MM.1S (cell line): ENCODE measurements around the gene DIP2C.

Source experiments
- DNase-seq: peaks from one replicate; pipeline ENCODE4 v3.0.0-alpha.2; 2015
- H2AFZ ChIP-seq: fragments of 300-600 bp; sonication (generic); 2 replicates; pipeline ENCODE4 v1.6.0; 2016; ENCODE audit warnings: antibody characterized with exemption, low read length
- H3F3A ChIP-seq: fragments of 300-600 bp; sonication (generic); 2 replicates; pipeline ENCODE4 v1.6.1; 2016; ENCODE audit warnings: mild to moderate bottlenecking, antibody characterized with exemption, low read length, moderate library complexity, mixed read lengths; ENCODE audit not compliant: insufficient read depth
- H3K27ac ChIP-seq: fragments of 300-600 bp; sonication (generic); 2 replicates; pipeline ENCODE4 v1.5.1; 2016; ENCODE audit warnings: mild to moderate bottlenecking, low read length
- H3K27me3 ChIP-seq: fragments of 300-600 bp; sonication (generic); replicated peaks from 2 replicates; pipeline ENCODE4 v1.6.0; 2016; ENCODE audit warnings: low read length; ENCODE audit not compliant: insufficient read depth
- H3K36me3 ChIP-seq: fragments of 300-600 bp; sonication (generic); replicated peaks from 2 replicates; pipeline ENCODE4 v1.6.1; 2016; ENCODE audit warnings: mild to moderate bottlenecking, low read length, mixed read lengths; ENCODE audit not compliant: insufficient read depth
- H3K4me1 ChIP-seq: fragments of 300-600 bp; sonication (generic); 2 replicates; pipeline ENCODE4 v1.6.1; 2016; ENCODE audit warnings: low read length, mixed read lengths
- H3K4me2 ChIP-seq: fragments of 300-600 bp; sonication (generic); 2 replicates; pipeline ENCODE4 v1.6.0; 2016; ENCODE audit warnings: low read depth, low read length
- H3K4me3 ChIP-seq: fragments of 300-600 bp; sonication (generic); 2 replicates; pipeline ENCODE4 v1.5.1; 2016; ENCODE audit warnings: low read length, mixed read lengths
- H3K79me2 ChIP-seq: fragments of 300-600 bp; sonication (generic); 2 replicates; pipeline ENCODE4 v1.6.1; 2016; ENCODE audit warnings: mixed run types, low read length, mixed read lengths
- H3K9ac ChIP-seq: fragments of 300-600 bp; sonication (generic); 2 replicates; pipeline ENCODE4 v1.6.1; 2016; ENCODE audit warnings: low read length, mixed read lengths
- H3K9me2 ChIP-seq: fragments of 300-600 bp; sonication (generic); replicated peaks from 2 replicates; pipeline ENCODE4 v1.6.1; 2016; ENCODE audit warnings: mild to moderate bottlenecking, low read length, mixed read lengths; ENCODE audit not compliant: insufficient read depth
- H3K9me3 ChIP-seq: fragments of 300-600 bp; sonication (generic); replicated peaks from 2 replicates; pipeline ENCODE4 v1.6.1; 2016; ENCODE audit warnings: mild to moderate bottlenecking, low read length, mixed read lengths; ENCODE audit not compliant: insufficient read depth
- H4K20me1 ChIP-seq: fragments of 300-600 bp; sonication (generic); 2 replicates; pipeline ENCODE4 v1.6.1; 2016; ENCODE audit warnings: mild to moderate bottlenecking, low read length, moderate library complexity, mixed read lengths; ENCODE audit not compliant: insufficient read depth
- CTCF ChIP-seq: fragments of 300-600 bp; sonication (generic); IDR thresholded peaks from 2 replicates; pipeline ENCODE4 v1.5.1; 2016; ENCODE audit warnings: antibody characterized with exemption, low read length, mixed read lengths
- EZH2 ChIP-seq: fragments of 300-600 bp; sonication (generic); optimal IDR thresholded peaks from 2 replicates; pipeline ENCODE3; 2017; ENCODE audit warnings: low read depth, mild to moderate bottlenecking, antibody characterized with exemption, low read length, mixed read lengths
- EZH2phosphoT487 ChIP-seq: fragments of 300-600 bp; sonication (generic); IDR thresholded peaks from 2 replicates; pipeline ENCODE4 v1.6.1; 2018; ENCODE audit warnings: antibody characterized with exemption, low read length

Gene DIP2C

GRCh38 chr10:423178-423577 lies 266.3 kb downstream of the DIP2C start:
- H3K9me3 ChIP-seq = no peaks in the 10 kb centered on the region
- no peaks in the 10 kb centered on the region for H3K79me2 ChIP-seq
- no peak overlapping the region for H3K9ac ChIP-seq
- no peaks in the 10 kb centered on the region for H4K20me1 ChIP-seq
- H2AFZ ChIP-seq = no peak overlapping the region
- no peak overlapping the region for H3K4me2 ChIP-seq
- H3K27ac ChIP-seq = no peak overlapping the region
- DNase-seq = no peak
- H3K27me3 ChIP-seq = no peaks in the 10 kb centered on the region
- no peaks in the 10 kb centered on the region for H3K9me2 ChIP-seq
- H3K36me3 ChIP-seq = no peaks in the 10 kb centered on the region
- no peaks in the 10 kb centered on the region for H3F3A ChIP-seq
- H3K4me1 ChIP-seq = no peaks in the 10 kb centered on the region
- no peak for TF ChIP-seq CTCF
- TF ChIP-seq EZH2 = no peak
- TF ChIP-seq EZH2phosphoT487 = no peak
- no peak overlapping the region for H3K4me3 ChIP-seq

GRCh38 chr10:422675-423074 lies 266.8 kb downstream of the DIP2C start:
- DNase-seq = no peak
- H2AFZ ChIP-seq = no peak overlapping the region
- no peaks in the 10 kb centered on the region for H3K36me3 ChIP-seq

GRCh38 chr10:422241-422640 lies 267.2 kb downstream of the DIP2C start:
- Histone ChIP-seq H3K4me3 (no peak overlapping the region), H4K20me1 (no peaks in the 10 kb centered on the region), H3K9me3 (no peaks in the 10 kb centered on the region), H3K27me3 (no peaks in the 10 kb centered on the region), H3K4me2 (no peak overlapping the region), H3K9me2 (no peaks in the 10 kb centered on the region), H3K79me2 (no peaks in the 10 kb centered on the region), H3K36me3 (no peaks in the 10 kb centered on the region), H3K27ac (no peak overlapping the region), H3F3A (no peaks in the 10 kb centered on the region), H3K9ac (no peak overlapping the region), H2AFZ (no peak overlapping the region), H3K4me1 (no peaks in the 10 kb centered on the region)
- TF ChIP-seq EZH2phosphoT487 (no peak), EZH2 (no peak), CTCF (no peak)
- DNase-seq = no peak

More at GRCh38 chr10:422675-423074, 266.8 kb downstream of the DIP2C start:
- H3K27ac ChIP-seq = no peak overlapping the region
- H3K9ac ChIP-seq = no peak overlapping the region
- H3F3A ChIP-seq = no peaks in the 10 kb centered on the region
- no peaks in the 10 kb centered on the region for H3K9me2 ChIP-seq
- no peak overlapping the region for H3K4me2 ChIP-seq
- no peak for TF ChIP-seq EZH2
- no peak overlapping the region for H3K4me3 ChIP-seq
- no peaks in the 10 kb centered on the region for H3K79me2 ChIP-seq
- no peaks in the 10 kb centered on the region for H3K27me3 ChIP-seq
- H4K20me1 ChIP-seq = no peaks in the 10 kb centered on the region
- no peaks in the 10 kb centered on the region for H3K9me3 ChIP-seq
- no peaks in the 10 kb centered on the region for H3K4me1 ChIP-seq

- Histone ChIP-seq H3K4me1 (no peaks in the 10 kb centered on the region), H3K4me3 (no peak overlapping the region), H3K9ac (no peak overlapping the region), H3K4me2 (no peak overlapping the region), H3K9me3 (no peaks in the 10 kb centered on the region), H4K20me1 (no peaks in the 10 kb centered on the region), H3K27me3 (no peaks in the 10 kb centered on the region), H2AFZ (no peak overlapping the region), H3K9me2 (no peaks in the 10 kb centered on the region), H3F3A (no peaks in the 10 kb centered on the region), H3K36me3 (no peaks in the 10 kb centered on the region), H3K27ac (no peak overlapping the region), H3K79me2 (no peaks in the 10 kb centered on the region)
- TF ChIP-seq EZH2 (no peak), EZH2phosphoT487 (no peak), CTCF (no peak)
- no peak for DNase-seq
Measured at GRCh38 chr10:421170-421569, 268.3 kb downstream of the DIP2C start.
